ENCODE results near the gene MCAM. TPM values are rescaled to one million over a fixed set of nuclear protein-coding genes. Genes with fewer than 3 reads are reported as not detected.

Gene MCAM
- total and polyA plus RNA-seq, 2 donors (not counting 3 experiments of a cell fraction or from before 2014, with no cell fraction given): 1,027 to 2,543 TPM

DNA sequence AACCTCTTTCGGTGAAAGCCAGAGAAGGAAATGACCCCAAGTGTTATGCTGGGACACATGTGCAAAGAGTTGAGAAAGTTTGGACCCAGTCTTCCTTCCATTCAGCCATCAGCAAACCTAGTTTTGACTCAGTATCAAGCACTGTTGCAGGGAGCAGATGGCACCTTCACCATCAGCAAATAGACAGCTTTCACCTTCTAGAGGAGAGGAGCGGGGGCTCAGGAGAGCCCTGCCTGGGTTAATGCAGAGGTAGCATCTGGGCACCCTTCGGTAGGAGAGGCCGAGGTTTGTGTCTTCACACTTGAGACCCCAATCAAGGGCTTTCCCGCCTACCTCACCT, 45.8 kb upstream of the MCAM start:
- Histone ChIP-seq H3K27ac (ENCODE audit: insufficient read depth, low read depth, low read length) (no peak overlapping the region), H3K9me3 (replicated peaks; ENCODE audit: control insufficient read depth, insufficient read depth, low read length) (no peaks in the 10 kb centered on the region), H3K9ac (replicated peaks; ENCODE audit: extremely low read depth, insufficient read depth, low read length) (no peak overlapping the region), H4K20me1 (replicated peaks; ENCODE audit: control insufficient read depth, extremely low read depth, insufficient read depth, low read length) (no peaks in the 10 kb centered on the region), H3K27me3 (ENCODE audit: control insufficient read depth in 2 of 2, insufficient read depth in 2 of 2, low read length in 2 of 2) (peaks cover 12 to 20% of the 10 kb centered on the region in 2 experiments), H3K36me3 (ENCODE audit: control insufficient read depth in 2 of 2, extremely low read depth in 1 of 2, insufficient read depth in 2 of 2, low read length in 2 of 2) (no peaks in the 10 kb centered on the region), H3K4me1 (ENCODE audit: control insufficient read depth, extremely low read depth, insufficient read depth, low read length) (no peaks in the 10 kb centered on the region), H3K4me3 (replicated peaks in 1 of 3; ENCODE audit: insufficient read depth in 1 of 3, low read depth in 1 of 3, low read length in 3 of 3) (no peak overlapping the region), H3K4me2 (ENCODE audit: insufficient read depth, low read length) (no peak overlapping the region), H3K9me1 (replicated peaks; ENCODE audit: control insufficient read depth, extremely low read depth, insufficient read depth, low read length) (no peaks in the 10 kb centered on the region), H2AFZ (ENCODE audit: low read depth, low read length) (no peak overlapping the region), H3K79me2 (ENCODE audit: control insufficient read depth, insufficient read depth, low read length) (no peaks in the 10 kb centered on the region)
- DNase-seq (ENCODE audit: low read depth, low spot score): no peak
- POLR2A ChIA-PET: no interaction called here
- intact Hi-C loops (cut with micrococcal nuclease) (no loop called here), dilution Hi-C loops (cut with MboI; ENCODE audit: extremely low pct_ligation_motif_present, low sequenced_read_pairs) (no loop called here)
- TF ChIP-seq GATA2 (IDR thresholded peaks at IDR 0.05; ENCODE audit: insufficient read depth, insufficient read length, low read depth, low read length) (no peak), FOS (IDR thresholded peaks at IDR 0.05; ENCODE audit: borderline replicate concordance, insufficient read depth, low read length) (no peak), EZH2 (IDR thresholded peaks at IDR 0.05; ENCODE audit: borderline replicate concordance, low read depth, low read length, severe bottlenecking) (no peak), MYC (IDR thresholded peaks at IDR 0.05; ENCODE audit: low read depth, low read length) (no peak), JUN (IDR thresholded peaks at IDR 0.05; ENCODE audit: borderline replicate concordance, insufficient read depth, insufficient read length, low read depth) (no peak), POLR2A (IDR thresholded peaks at IDR 0.05; ENCODE audit: low read depth, low read length) (no peak), POLR2AphosphoS5 (IDR thresholded peaks at IDR 0.05; ENCODE audit: insufficient read depth, low read depth, low read length) (no peak)
- TF ChIP-seq, protein P1, sequence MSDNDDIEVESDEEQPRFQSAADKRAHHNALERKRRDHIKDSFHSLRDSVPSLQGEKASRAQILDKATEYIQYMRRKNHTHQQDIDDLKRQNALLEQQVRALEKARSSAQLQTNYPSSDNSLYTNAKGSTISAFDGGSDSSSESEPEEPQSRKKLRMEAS (IDR thresholded peaks at IDR 0.05; ENCODE audit: insufficient read depth, insufficient read length): no peak
- TF ChIP-seq, protein P2, sequence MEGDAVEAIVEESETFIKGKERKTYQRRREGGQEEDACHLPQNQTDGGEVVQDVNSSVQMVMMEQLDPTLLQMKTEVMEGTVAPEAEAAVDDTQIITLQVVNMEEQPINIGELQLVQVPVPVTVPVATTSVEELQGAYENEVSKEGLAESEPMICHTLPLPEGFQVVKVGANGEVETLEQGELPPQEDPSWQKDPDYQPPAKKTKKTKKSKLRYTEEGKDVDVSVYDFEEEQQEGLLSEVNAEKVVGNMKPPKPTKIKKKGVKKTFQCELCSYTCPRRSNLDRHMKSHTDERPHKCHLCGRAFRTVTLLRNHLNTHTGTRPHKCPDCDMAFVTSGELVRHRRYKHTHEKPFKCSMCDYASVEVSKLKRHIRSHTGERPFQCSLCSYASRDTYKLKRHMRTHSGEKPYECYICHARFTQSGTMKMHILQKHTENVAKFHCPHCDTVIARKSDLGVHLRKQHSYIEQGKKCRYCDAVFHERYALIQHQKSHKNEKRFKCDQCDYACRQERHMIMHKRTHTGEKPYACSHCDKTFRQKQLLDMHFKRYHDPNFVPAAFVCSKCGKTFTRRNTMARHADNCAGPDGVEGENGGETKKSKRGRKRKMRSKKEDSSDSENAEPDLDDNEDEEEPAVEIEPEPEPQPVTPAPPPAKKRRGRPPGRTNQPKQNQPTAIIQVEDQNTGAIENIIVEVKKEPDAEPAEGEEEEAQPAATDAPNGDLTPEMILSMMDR (IDR thresholded peaks at IDR 0.05; ENCODE audit: extremely low read depth in 1 of 2, insufficient read depth in 1 of 2, low read depth in 1 of 2, low read length in 2 of 2): no peak
- no TSS peak for BruUV-seq (replicated peaks)
- FAIRE-seq: no peak
- CTCF ChIA-PET: interaction anchor here (1.2 to 2.8 kb wide), 4 partner anchors 8 to 24 kb away, joined by 6 to 21 read pairs (median 12); no protein-coding TSS in a partner anchor

Measured in endothelial cell of umbilical vein (primary cell).